ENCODE results near the gene NOXA1. TPM values are rescaled to one million over a fixed set of nuclear protein-coding genes. Genes with fewer than 3 reads are reported as not detected.

Gene NOXA1
- total RNA-seq, 3 donors from 2014 or later: 0.34 to 0.82 (median 0.46) TPM

Other genes with a start within 250 kb of the NOXA1 start
- gene ANAPC2, start 234.8 kb upstream of the NOXA1 start, total RNA-seq: 10 to 100 TPM; 71.9 to 86.3 (median 73.3) TPM
- gene SSNA1, start 234.7 kb upstream of the NOXA1 start, total RNA-seq: 100 to 1,000 TPM; 144 to 156 (median 150) TPM
- gene TPRN, start 222.7 kb upstream of the NOXA1 start, total RNA-seq: 10 to 100 TPM; 15.4 to 15.6 (median 15.5) TPM
- 10 to 100 TPM; 42.3 to 45.1 (median 44.4) TPM for gene TMEM203, start 217.7 kb upstream of the NOXA1 start, total RNA-seq
- gene NDOR1, start 217.7 kb upstream of the NOXA1 start, total RNA-seq: 10 to 100 TPM; 45.2 to 53.7 (median 50.5) TPM
- 1 to 10 TPM; 3.3 to 6.0 (median 4.4) TPM for gene RNF208, start 201.2 kb upstream of the NOXA1 start, total RNA-seq
- gene CYSRT1, start 198.2 kb upstream of the NOXA1 start, total RNA-seq: under 1 TPM in 2 of 3 donors, not detected in 1; 0.46 to 0.50 TPM
- gene RNF224, start 195.9 kb upstream of the NOXA1 start, total RNA-seq: not detected
- not detected for gene SLC34A3, start 192.5 kb upstream of the NOXA1 start, total RNA-seq
- 100 to 1,000 TPM; 345 to 383 (median 380) TPM for gene TUBB4B, start 182.1 kb upstream of the NOXA1 start, total RNA-seq
- gene STPG3, start 172.1 kb upstream of the NOXA1 start, total RNA-seq: not detected
- 10 to 100 TPM; 72.0 to 81.1 (median 73.5) TPM for gene NELFB, start 168.1 kb upstream of the NOXA1 start, total RNA-seq
- 1 to 10 TPM; 3.2 to 4.0 (median 3.6) TPM for gene TOR4A, start 145.7 kb upstream of the NOXA1 start, total RNA-seq
- 10 to 100 TPM in 2 of 3 donors, 1 to 10 TPM in 1; 7.6 to 15.6 (median 11.6) TPM for gene NRARP, start 121.1 kb upstream of the NOXA1 start, total RNA-seq
- 1 to 10 TPM; 1.7 to 2.8 (median 2.5) TPM for gene EXD3, start 231 bp upstream of the NOXA1 start, total RNA-seq
- not detected for gene ENTPD8, start 18.0 kb downstream of the NOXA1 start, total RNA-seq
- gene NSMF, start 35.9 kb downstream of the NOXA1 start, total RNA-seq: 10 to 100 TPM; 69.5 to 89.1 (median 87.7) TPM
- gene PNPLA7, start 127.0 kb downstream of the NOXA1 start, total RNA-seq: 1 to 10 TPM; 1.3 to 1.9 (median 1.8) TPM
- gene MRPL41, start 128.5 kb downstream of the NOXA1 start, total RNA-seq: 10 to 100 TPM; 81.6 to 99.0 (median 86.3) TPM
- 10 to 100 TPM; 34.1 to 37.7 (median 35.2) TPM for gene DPH7, start 155.5 kb downstream of the NOXA1 start, total RNA-seq
- 100 to 1,000 TPM in 2 of 3 donors, 10 to 100 TPM in 1; 98.6 to 122 (median 106) TPM for gene ZMYND19, start 167.1 kb downstream of the NOXA1 start, total RNA-seq
- 10 to 100 TPM; 27.5 to 39.3 (median 33.8) TPM for gene ARRDC1, start 182.3 kb downstream of the NOXA1 start, total RNA-seq
- gene EHMT1, start 195.6 kb downstream of the NOXA1 start, total RNA-seq: 10 to 100 TPM; 76.6 to 79.1 (median 78.1) TPM

Data from activated T-cell treated with anti-CD3 and anti-CD28 coated beads, Interleukin-2, amount 50 U/mL, for 4 hours (primary cell).